ENCODE measurements around the gene ARHGAP15.
"Not testable (repeated sequence)": the region's sequence is repeated elsewhere in the genome, so short reads cannot be mapped to it uniquely, and the experiment has no call there.

Gene ARHGAP15

DNA sequence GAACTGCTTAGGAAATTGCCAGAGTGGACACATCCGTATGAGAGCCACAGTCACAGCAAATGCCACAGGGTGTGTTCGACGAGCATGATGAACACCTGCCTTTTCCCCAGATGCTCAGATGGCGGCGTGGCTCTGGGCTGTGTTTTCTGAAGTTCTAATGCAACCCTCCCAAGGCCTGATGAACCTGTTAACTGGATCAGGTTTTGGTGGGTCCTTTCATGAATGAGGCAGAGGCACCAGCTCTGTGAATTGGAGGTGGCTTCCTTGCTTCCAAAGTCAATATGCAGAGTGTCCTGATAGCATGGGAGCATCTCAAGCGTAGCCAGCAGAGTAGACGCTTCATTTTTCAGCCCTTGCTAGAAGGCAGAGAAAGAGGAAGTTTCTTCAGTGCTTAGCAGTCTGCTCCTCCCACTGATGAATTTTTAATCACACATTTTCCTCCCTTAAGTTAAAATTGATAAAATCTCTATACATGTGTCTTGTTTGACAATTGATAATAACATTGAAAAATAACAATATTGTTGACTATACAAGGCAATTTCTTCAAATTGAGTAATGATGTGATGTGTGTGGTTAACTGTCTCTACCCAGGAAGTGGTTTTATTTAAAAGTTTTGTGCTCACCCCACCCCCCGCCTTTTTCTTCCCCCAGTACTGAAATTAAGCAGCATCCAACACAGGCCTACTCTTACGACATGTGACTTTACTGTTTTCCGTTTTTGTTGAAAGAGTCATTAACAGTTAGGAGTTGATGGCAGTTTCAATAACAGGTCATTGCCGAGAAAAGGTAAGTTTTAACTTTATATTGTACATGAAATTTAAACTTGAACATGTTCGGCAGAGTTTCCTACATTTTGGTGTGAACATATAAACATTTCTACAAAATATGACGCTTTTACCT, at the start of gene ARHGAP15:
Gene ARHGAP15 (plus strand): TSS at position 739 of the 900 bp plus-strand sequence.
- no peak for DNase-seq (ENCODE audit: insufficient read length, low spot score)
- TF ChIP-seq, protein P1, sequence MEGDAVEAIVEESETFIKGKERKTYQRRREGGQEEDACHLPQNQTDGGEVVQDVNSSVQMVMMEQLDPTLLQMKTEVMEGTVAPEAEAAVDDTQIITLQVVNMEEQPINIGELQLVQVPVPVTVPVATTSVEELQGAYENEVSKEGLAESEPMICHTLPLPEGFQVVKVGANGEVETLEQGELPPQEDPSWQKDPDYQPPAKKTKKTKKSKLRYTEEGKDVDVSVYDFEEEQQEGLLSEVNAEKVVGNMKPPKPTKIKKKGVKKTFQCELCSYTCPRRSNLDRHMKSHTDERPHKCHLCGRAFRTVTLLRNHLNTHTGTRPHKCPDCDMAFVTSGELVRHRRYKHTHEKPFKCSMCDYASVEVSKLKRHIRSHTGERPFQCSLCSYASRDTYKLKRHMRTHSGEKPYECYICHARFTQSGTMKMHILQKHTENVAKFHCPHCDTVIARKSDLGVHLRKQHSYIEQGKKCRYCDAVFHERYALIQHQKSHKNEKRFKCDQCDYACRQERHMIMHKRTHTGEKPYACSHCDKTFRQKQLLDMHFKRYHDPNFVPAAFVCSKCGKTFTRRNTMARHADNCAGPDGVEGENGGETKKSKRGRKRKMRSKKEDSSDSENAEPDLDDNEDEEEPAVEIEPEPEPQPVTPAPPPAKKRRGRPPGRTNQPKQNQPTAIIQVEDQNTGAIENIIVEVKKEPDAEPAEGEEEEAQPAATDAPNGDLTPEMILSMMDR (IDR thresholded peaks at IDR 0.05; ENCODE audit: insufficient read depth, missing control alignments), result no peak
- no peak for FAIRE-seq

DNA sequence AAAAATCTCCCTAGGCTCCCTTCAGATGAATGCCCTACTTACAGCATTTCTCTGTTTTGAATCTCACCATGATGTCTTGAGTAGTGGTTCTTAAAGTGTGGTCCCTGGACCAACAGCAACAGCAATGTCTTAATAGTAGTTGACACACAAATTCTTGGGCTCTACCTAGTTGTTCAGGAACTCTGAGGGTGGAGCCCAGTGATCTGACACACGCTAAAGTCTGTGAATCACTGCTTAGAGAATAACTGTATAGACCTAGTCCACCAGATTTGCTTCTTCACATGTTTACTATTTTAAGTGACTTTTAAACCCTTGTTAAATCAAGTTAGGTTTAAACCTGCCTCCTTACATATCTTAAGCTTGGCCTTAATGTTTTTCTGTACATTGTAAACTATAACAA, 47.6 kb upstream of the ARHGAP15 start:
- FAIRE-seq (no peak), DNase-seq (ENCODE audit: insufficient read length, low spot score) (no peak)
- TF ChIP-seq, protein P1 (IDR thresholded peaks at IDR 0.05; ENCODE audit: insufficient read depth, missing control alignments), result no peak

DNA sequence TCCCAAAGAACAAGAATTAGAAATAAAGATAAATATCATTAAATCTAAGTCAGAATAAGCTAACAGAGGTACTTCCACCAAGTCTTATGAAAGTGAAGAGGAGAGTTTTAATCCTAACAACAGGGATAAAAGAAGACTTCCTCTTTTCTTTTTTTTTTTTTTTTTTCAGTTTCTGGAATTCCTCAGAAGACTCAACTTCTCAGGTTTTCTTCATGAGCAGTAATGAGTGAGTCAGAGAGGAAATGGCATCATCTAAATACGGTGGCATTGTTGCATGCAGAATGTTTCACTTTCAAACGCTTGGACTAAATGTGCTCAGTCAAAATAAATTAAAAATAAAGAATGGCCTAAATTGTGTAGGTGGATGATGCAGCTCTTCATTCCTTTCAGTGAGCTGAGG, 45.6 kb upstream of the ARHGAP15 start:
- TF ChIP-seq, protein P1 (IDR thresholded peaks at IDR 0.05; ENCODE audit: insufficient read depth, missing control alignments), result no peak
- no peak for DNase-seq (ENCODE audit: insufficient read length, low spot score)
- no peak for FAIRE-seq

DNA sequence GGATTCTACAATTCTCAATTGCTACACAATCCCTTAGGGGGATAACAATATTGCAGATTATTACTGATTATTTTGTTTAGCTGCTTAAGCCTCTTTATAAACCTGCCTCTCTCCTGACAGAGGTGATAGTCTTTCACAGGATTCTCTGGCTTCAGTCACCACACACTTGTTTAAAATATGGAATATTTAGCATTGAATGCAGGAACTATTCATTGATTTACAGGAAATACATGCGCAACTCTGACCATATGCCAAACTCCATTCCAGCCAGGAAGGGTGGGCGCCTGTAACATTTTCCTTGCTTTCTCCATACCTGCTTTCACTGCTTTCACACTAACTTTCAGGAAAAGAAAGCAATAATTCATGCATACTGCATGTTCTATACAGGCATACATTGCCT, 44.8 kb upstream of the ARHGAP15 start:
- TF ChIP-seq, protein P1 (IDR thresholded peaks at IDR 0.05; ENCODE audit: insufficient read depth, missing control alignments), result no peak
- DNase-seq (ENCODE audit: insufficient read length, low spot score), result no peak
- no peak for FAIRE-seq

DNA sequence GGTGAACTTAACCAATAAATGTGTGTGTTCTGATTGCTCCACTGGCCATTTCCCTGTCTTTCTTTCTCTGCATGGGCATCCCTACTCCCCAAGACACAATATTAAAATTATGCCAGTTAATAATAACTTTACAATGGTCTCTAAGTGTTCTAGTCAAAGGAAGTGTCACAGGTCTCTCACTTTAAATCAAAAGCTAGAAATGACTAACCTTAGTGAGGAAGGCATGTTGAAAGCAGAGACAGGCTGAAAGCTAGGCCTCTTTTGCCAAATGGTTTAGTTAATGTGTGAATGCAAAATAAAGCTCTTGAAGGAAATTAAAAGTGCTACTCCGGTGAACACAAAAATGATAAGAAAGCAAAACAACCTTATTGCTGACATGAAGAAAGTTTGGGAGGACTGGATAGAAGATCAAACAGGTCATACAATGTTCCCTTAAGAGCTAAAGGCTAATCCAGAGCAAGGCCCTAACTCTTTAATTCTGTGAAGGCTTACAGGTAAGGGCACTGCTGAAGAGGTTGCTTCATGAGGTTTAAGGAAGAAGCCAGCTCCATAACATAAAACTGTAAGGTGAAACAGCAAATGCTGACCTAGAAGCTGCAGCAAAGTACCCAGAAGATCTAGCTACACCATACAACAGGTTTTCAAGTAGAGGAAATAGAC, 44.0 kb upstream of the ARHGAP15 start:
- DNase-seq (ENCODE audit: insufficient read length, low spot score) (no peak), FAIRE-seq (no peak)
- TF ChIP-seq, protein P1 (IDR thresholded peaks at IDR 0.05; ENCODE audit: insufficient read depth, missing control alignments), result no peak

DNA sequence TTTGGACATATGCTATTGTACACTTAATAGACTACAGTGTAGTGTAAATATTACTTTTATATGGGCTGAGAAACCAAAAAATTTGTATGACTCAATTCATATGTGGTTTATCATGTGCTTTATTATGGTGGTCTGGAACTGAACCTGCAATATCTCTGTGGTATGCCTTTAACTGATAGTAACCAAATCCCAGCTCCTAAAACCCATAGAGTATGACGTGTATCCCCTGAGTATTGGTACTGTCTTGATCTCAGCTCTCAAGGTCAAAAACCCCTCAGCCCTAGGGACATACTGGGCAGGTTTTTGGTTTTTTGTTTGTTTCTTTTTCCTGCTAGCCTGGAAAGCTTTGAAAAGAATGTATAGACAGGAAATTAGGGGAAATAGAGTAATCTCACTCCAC, 42.2 kb upstream of the ARHGAP15 start:
- TF ChIP-seq, protein P1 (IDR thresholded peaks at IDR 0.05; ENCODE audit: insufficient read depth, missing control alignments), result no peak
- no peak for DNase-seq (ENCODE audit: insufficient read length, low spot score)
- no peak for FAIRE-seq

DNA sequence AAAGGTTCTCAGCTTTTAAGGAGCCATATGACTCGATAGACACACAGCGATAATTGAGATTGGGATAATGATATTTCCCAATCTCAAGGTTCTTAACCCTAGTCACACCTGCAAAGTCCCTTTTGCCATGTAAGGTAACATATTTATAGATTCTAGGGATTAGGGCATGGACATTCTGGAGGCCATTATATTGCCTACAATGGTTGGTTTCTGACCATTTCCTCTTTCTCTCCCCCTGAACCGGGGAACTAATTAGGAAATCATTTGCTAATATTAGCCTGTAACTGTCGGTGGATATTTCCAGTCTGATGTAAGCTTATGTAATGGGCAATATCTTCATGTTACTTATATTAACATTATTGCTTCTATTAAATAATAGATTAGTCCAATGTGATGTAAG, 40.8 kb upstream of the ARHGAP15 start:
- TF ChIP-seq, protein P1 (IDR thresholded peaks at IDR 0.05; ENCODE audit: insufficient read depth, missing control alignments), result no peak
- DNase-seq (ENCODE audit: insufficient read length, low spot score), result no peak

DNA sequence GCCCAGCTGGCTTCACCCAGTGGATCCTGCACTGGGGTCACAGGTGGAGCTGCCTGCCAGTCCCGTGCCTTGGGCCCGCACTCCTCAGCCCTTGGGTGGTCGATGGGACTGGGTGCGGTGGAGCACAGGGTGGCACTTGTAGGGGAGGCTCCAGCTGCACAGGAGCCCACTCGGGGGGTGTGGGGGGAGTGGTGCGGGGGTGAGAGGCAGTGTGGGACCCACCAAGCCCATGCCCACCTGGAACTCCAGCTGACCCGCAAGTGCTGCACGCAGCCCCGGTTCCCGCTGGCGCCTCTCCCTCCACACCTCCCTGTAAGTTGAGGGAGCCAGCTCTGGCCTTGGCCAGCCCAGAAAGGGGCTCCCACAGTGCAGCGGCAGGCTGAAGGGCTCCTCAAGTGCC, 39.7 kb upstream of the ARHGAP15 start:
- FAIRE-seq; DNase-seq (ENCODE audit: insufficient read length, low spot score): not testable (repeated sequence)

More for the DNA sequence above, 40.8 kb upstream of the ARHGAP15 start:
- FAIRE-seq, result no peak
